Fibroblast of lung (primary cell): ENCODE results near the gene PATJ.

Experiments used
- EZH2 ChIP-seq: IDR thresholded peaks from 2 replicates; pipeline ENCODE4 v1.5.1; 2012; ENCODE audit warnings: low read length, control low read depth, mild to moderate bottlenecking; ENCODE audit errors: missing control alignments
- TF ChIP-seq, protein P1 (sequence below), 2 donors: IDR thresholded peaks in 1 of 2; conservative IDR thresholded peaks in 1 of 2; 1 replicate in 1 of 2; 2 replicates in 1 of 2; pipeline ENCODE4 v1.5.1; 2011 to 2012; ENCODE audit warnings: low read length in 2 of 2, control low read depth in 1 of 2, inconsistent platforms in 1 of 2, low read depth in 1 of 2, mild to moderate bottlenecking in 1 of 2

DNA sequence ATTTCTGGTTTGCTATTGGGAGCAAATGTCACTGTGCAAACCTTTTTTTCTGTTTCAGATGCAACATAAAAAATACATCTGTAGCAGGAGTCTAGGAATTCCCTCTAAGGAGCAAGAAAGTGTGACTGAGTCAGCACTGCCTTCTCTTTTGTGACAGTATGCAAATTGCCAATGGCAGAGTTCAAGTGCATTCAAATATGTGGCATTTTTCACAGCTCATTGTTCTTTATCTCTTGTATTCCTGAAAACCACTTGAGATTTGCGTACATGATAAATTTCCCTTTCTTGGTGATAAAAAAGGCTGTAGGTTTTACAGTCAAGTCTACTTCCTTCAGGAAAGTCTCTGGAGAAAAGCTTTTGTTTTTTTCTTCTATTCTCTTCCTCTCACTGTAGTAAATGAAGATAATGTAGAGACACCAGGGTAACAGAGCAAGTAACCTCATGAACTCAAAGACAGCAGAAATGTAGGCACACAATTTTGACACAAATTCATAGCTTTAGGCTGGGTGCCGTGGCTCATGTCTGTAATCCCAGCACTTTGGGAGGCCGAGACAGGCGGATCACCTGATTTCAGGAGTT is 322.6 kb downstream of the PATJ start:
- TF ChIP-seq, protein P1, sequence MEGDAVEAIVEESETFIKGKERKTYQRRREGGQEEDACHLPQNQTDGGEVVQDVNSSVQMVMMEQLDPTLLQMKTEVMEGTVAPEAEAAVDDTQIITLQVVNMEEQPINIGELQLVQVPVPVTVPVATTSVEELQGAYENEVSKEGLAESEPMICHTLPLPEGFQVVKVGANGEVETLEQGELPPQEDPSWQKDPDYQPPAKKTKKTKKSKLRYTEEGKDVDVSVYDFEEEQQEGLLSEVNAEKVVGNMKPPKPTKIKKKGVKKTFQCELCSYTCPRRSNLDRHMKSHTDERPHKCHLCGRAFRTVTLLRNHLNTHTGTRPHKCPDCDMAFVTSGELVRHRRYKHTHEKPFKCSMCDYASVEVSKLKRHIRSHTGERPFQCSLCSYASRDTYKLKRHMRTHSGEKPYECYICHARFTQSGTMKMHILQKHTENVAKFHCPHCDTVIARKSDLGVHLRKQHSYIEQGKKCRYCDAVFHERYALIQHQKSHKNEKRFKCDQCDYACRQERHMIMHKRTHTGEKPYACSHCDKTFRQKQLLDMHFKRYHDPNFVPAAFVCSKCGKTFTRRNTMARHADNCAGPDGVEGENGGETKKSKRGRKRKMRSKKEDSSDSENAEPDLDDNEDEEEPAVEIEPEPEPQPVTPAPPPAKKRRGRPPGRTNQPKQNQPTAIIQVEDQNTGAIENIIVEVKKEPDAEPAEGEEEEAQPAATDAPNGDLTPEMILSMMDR (conservative IDR thresholded peaks at IDR 0.05 in 1 of 2, IDR thresholded peaks at IDR 0.05 in 1 of 2; ENCODE audit: low read depth in 1 of 2, low read length in 2 of 2): no peak
- no peak for TF ChIP-seq EZH2
